ES-I3 (cell line): ENCODE measurements around the gene SDK2.

Experiments
- H3K36me3 ChIP-seq: 2 replicates; pipeline ENCODE4 v1.6.1; 2013; ENCODE audit warnings: mild to moderate bottlenecking, low read length, control low read depth, moderate library complexity; ENCODE audit not compliant: insufficient read depth
- H3K4me1 ChIP-seq: 2 replicates; pipeline ENCODE4 v1.6.1; 2013; ENCODE audit warnings: mild to moderate bottlenecking, control low read depth, low read length; ENCODE audit not compliant: insufficient read depth
- H3K9ac ChIP-seq: 2 replicates; pipeline ENCODE4 v1.6.1; 2013; ENCODE audit warnings: low read depth, mild to moderate bottlenecking, low read length, moderate library complexity
- H3K9me3 ChIP-seq: 2 replicates; pipeline ENCODE4 v1.6.1; 2013; ENCODE audit warnings: mild to moderate bottlenecking, low read length, moderate library complexity; ENCODE audit not compliant: control insufficient read depth, insufficient read depth

Gene SDK2

GRCh38 chr17:73399056-73399455 is 245.2 kb downstream of the SDK2 start:
- no peaks in the 10 kb centered on the region for H3K36me3 ChIP-seq

GRCh38 chr17:73397856-73398540 is 246.2 kb downstream of the SDK2 start:
- H3K4me1 ChIP-seq, result no peaks in the 10 kb centered on the region
- H3K9me3 ChIP-seq, result no peaks in the 10 kb centered on the region
- no peak overlapping the region for H3K9ac ChIP-seq
- H3K36me3 ChIP-seq, result no peaks in the 10 kb centered on the region

More at GRCh38 chr17:73399056-73399455, 245.2 kb downstream of the SDK2 start:
- H3K4me1 ChIP-seq, result no peaks in the 10 kb centered on the region
- no peaks in the 10 kb centered on the region for H3K9me3 ChIP-seq
- no peak overlapping the region for H3K9ac ChIP-seq

DNA sequence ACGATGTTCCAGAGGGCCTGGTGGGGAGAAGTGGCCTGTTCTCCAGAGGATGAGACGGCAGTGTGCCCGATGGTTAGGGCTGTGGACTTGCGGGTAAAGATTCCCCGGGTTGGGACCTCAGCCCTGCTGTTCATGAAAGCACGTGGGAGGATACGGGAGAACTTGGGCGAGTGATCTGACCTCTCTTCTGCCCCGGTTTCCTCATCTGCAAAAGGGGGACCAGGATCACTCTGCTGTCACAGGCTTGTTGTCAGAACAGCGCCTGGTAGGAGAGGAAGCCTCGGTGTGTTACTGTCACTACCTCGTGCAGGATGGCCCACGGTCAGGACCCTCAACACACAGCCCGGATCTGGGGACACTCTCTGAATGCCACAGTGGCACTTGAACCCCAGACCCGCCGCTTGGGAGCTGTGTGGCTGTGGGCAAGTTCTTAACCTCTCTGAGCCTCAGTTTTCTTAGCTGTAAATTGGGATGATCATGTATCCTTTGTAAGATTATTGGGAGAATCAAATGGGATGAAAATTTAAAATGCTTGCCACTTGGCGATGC is 246.9 kb downstream of the SDK2 start:
- H3K9ac ChIP-seq, result no peak overlapping the region
- no peaks in the 10 kb centered on the region for H3K9me3 ChIP-seq
- H3K36me3 ChIP-seq, result no peaks in the 10 kb centered on the region
- H3K4me1 ChIP-seq, result no peaks in the 10 kb centered on the region

DNA sequence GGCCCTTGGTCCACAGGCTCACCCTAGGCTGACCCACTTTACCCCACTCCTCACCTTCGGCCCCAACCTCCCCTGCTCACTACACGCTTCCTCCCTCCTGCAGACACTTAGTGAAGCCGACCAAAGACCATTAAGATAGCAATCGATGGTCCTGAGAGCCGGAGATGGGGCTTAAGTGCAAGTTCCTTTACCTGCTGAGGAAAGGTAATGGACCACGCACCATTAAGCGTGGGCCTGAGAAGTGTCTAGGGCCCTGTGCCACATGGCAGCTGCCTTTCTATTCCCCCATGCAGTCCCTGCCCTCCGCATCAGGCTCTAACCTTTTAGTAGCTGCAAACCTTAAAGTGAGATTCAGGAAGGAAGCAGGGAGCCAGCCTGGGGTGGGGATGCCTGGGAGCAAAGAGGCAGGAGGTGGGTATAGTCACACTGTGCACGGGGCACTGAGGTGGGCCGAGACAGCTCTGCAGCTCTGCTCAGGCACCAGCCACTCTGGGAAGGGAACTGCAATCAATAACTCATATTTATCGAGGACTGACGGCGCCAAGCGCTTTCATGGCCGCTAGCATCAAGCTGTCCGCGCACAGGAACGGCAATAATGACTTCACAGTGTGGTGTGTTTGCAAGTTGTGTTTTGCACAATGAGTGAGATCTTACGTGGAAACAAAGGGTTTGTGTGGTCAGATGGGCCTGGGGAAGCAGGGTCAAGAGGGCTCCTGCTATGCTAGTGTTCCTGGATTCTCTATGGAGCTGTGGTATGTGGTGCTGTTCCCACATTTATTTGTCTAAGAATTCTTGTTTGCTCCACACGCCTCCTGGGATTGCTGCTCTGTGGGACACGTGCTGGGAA is 247.6 kb downstream of the SDK2 start:
- H3K36me3 ChIP-seq, result no peaks in the 10 kb centered on the region
- H3K4me1 ChIP-seq, result no peaks in the 10 kb centered on the region
- H3K9ac ChIP-seq, result no peak overlapping the region
- H3K9me3 ChIP-seq, result no peaks in the 10 kb centered on the region

- no peaks in the 10 kb centered on the region for H3K4me1 ChIP-seq
- H3K9me3 ChIP-seq, result no peaks in the 10 kb centered on the region
- H3K9ac ChIP-seq, result no peak overlapping the region
- H3K36me3 ChIP-seq, result no peaks in the 10 kb centered on the region
Observed at GRCh38 chr17:73394512-73395450, 249.5 kb downstream of the SDK2 start.

- H3K4me1 ChIP-seq, result no peaks in the 10 kb centered on the region
- H3K36me3 ChIP-seq, result no peaks in the 10 kb centered on the region
- no peak overlapping the region for H3K9ac ChIP-seq
- no peaks in the 10 kb centered on the region for H3K9me3 ChIP-seq
Observed at GRCh38 chr17:73393962-73394361, 250.3 kb downstream of the SDK2 start.

- peaks cover 2% of the 10 kb centered on the region; the same call in 1 of the 2 replicates for H3K4me1 ChIP-seq
- H3K9me3 ChIP-seq, result no peaks in the 10 kb centered on the region
- no peaks in the 10 kb centered on the region for H3K36me3 ChIP-seq
- no peak overlapping the region for H3K9ac ChIP-seq
Observed at GRCh38 chr17:73393381-73393780, 250.9 kb downstream of the SDK2 start.

DNA sequence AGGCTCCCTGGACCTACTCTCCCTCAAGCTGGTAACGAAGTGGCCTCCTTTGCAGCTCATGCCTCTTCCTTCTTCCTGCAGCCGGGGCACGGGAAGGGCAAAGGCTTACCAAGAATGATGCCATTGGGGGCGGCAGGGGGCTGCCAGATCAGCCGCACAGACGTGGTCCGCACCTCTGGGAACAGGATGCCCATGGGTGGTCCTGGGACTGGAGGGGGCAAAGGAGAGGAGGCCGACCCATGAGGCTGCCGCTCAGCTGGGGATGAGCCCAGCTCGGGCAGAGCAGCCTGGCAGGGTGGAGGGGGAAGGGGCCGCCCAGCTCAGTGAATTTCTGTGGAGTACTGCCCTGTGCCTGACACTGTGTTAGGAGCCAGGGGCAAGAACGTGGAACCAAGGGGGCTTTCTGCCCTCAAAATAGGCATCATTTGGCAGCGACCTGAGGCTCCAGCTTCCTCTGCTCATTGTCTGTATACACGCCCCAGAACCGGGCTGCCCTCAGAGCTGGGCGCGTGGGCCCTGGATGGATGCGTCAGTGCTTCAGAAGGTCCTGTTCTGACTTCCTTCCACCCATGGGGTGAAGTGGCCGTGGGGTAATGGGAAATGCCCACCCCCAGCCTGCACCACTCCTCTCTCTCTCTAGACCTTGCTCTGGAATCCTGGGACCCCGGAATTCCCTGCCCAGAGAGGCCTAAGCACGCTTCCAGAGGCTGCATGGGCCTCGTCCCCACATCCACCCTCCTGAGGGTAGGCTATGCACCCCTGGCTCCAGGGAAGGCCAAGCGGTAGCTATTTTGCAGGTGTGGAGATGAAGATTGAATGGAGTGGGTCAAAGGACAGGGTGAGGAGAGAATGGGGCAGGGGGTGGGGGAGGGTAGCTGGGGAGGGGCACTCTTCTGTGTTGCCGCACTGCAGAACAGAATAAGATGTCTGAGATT is 252.6 kb downstream of the SDK2 start:
- H3K36me3 ChIP-seq, result no peaks in the 10 kb centered on the region
- no peaks in the 10 kb centered on the region for H3K9me3 ChIP-seq
- H3K9ac ChIP-seq, result no peak overlapping the region
- peaks cover 8% of the 10 kb centered on the region; the same call in 1 of the 2 replicates for H3K4me1 ChIP-seq

DNA sequence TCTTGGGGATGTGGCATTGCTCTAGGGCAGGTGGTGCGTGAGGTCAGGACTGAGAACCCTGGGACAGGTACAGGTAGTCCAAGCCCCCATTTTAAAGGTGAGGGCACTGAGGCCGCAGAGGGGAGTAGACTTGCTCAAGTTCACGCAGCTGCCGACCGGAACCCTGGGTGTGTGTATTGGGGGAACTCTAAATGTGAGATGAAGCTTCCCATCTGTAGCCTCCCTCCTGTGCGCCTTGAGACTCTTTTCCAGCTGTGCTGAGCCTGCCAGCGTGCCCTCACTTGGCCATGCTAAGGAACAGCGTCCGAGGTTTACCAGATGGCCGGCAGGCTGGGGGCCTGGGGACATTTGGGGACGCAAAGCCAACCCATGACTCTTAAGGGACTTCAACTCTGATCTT is 253.4 kb downstream of the SDK2 start:
- H3K9me3 ChIP-seq, result no peaks in the 10 kb centered on the region
- H3K4me1 ChIP-seq, result peaks cover 8% of the 10 kb centered on the region; the same call in 1 of the 2 replicates
- no peak overlapping the region for H3K9ac ChIP-seq
- no peaks in the 10 kb centered on the region for H3K36me3 ChIP-seq

GRCh38 chr17:73390221-73390620 is 254.0 kb downstream of the SDK2 start:
- Histone ChIP-seq H3K36me3 (no peaks in the 10 kb centered on the region), H3K9me3 (no peaks in the 10 kb centered on the region), H3K4me1 (peaks cover 8% of the 10 kb centered on the region; the same call in 1 of the 2 replicates), H3K9ac (no peak overlapping the region)

DNA sequence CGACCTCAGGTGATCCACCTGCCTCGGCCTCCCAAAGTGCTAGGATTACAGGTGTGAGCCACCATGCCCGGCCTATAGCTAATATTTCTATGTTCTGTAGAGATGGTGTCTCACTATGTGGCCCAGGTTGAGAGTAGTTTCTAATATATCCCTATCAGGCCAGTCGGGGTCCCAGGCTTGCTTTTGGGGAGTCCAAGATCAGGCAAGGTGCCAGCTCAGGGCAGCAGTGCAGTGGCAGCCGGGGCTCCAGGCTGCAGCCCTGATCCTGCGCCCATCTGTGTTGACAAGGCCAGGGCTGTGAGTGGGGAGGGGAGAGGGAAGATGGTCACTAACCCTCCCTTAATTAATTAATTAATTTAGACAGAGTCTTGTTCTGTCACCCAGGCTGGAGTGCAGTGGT is 254.8 kb downstream of the SDK2 start:
- Histone ChIP-seq H3K36me3 (no peaks in the 10 kb centered on the region), H3K4me1 (peaks cover 8% of the 10 kb centered on the region; the same call in 1 of the 2 replicates), H3K9ac (no peak overlapping the region), H3K9me3 (no peaks in the 10 kb centered on the region)

DNA sequence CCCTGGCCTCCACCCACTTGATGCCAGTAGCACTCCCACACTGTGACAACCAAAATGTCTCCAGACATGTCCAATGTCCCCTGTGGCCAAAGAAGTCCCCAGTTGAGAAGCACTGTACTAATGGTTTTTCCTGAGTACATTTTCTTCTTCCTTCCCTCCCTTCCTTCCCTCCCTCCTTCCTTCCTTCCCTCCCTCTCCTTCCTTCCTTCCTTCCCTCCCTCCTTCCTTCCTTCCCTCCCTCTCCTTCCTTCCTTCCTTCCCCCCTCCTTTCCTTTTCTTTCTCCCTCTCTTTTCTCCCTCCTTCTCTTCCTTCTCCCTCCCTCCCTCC is 255.7 kb downstream of the SDK2 start:
- no peak overlapping the region for H3K9ac ChIP-seq
- H3K4me1 ChIP-seq, result peaks cover 8% of the 10 kb centered on the region; the same call in 1 of the 2 replicates
- H3K36me3 ChIP-seq, result no peaks in the 10 kb centered on the region
- no peaks in the 10 kb centered on the region for H3K9me3 ChIP-seq
